Ovary (tissue), 3 donors: ENCODE measurements around the gene GMPR2.

Experiments used
- POLR2A ChIP-seq: fragments of 450-650 bp; IDR thresholded peaks from one replicate; pipeline ENCODE4 v1.6.1; 2017; ENCODE audit warnings: antibody characterized with exemption, mild to moderate bottlenecking, moderate library complexity
- TF ChIP-seq, protein P1 (sequence below), 3 donors: fragments of 450-650 bp in 2 of 3; fragments of 200-600 bp in 1 of 3; IDR thresholded peaks; one replicate each; pipeline versions ENCODE4 v1.5.1 to v1.8.0; 2016 to 2022; ENCODE audit warnings: antibody characterized with exemption in 3 of 3, mild to moderate bottlenecking in 1 of 3
- donor health status: DM: no; HTN: no; CAD: no.

DNA sequence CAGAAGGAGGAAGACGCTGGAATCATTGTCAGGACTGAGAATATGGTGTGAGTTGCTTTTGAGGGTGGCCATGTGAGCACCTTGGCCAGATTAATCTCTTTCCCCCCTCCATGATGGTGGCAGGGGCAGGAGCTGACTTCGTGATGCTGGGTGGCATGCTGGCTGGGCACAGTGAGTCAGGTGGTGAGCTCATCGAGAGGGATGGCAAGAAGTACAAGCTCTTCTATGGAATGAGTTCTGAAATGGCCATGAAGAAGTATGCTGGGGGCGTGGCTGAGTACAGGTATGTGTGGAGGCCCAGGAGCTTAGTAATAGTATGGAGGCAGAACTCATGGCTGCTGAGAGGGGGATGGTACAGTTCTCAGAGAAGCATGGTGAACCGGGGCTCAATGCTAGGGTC lies 5.4 kb downstream of the GMPR2 start:
- TF ChIP-seq, protein P1, sequence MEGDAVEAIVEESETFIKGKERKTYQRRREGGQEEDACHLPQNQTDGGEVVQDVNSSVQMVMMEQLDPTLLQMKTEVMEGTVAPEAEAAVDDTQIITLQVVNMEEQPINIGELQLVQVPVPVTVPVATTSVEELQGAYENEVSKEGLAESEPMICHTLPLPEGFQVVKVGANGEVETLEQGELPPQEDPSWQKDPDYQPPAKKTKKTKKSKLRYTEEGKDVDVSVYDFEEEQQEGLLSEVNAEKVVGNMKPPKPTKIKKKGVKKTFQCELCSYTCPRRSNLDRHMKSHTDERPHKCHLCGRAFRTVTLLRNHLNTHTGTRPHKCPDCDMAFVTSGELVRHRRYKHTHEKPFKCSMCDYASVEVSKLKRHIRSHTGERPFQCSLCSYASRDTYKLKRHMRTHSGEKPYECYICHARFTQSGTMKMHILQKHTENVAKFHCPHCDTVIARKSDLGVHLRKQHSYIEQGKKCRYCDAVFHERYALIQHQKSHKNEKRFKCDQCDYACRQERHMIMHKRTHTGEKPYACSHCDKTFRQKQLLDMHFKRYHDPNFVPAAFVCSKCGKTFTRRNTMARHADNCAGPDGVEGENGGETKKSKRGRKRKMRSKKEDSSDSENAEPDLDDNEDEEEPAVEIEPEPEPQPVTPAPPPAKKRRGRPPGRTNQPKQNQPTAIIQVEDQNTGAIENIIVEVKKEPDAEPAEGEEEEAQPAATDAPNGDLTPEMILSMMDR (IDR thresholded peaks at IDR 0.05): no peak
- no peak for TF ChIP-seq POLR2A
